Measurements from ENCODE around the gene YPEL4.

Gene YPEL4

GRCh38 chr11:57618438-57618837, 31.3 kb downstream of the YPEL4 start:
- peaks cover 18% of the 10 kb centered on the region; the same call in 1 of the 2 replicates for H3K9me3 ChIP-seq (ENCODE audit: insufficient read depth, low read depth, low read length)
- H3K4me1 ChIP-seq (ENCODE audit: insufficient read depth, low read length, poor library complexity, severe bottlenecking): no peaks in the 10 kb centered on the region
- no peak overlapping the region for H3K4me2 ChIP-seq (ENCODE audit: low read depth, low read length, poor library complexity, severe bottlenecking)
- H3K9me2 ChIP-seq (replicated peaks; ENCODE audit: low read depth, low read length): no peaks in the 10 kb centered on the region
- no peak overlapping the region for H3K4me3 ChIP-seq (ENCODE audit: low read length, poor library complexity, severe bottlenecking)
- no peak overlapping the region for H3K9ac ChIP-seq (ENCODE audit: low read depth, low read length, poor library complexity, severe bottlenecking)
- H3K27me3 ChIP-seq (ENCODE audit: insufficient read depth, low read length, poor library complexity, severe bottlenecking): no peaks in the 10 kb centered on the region
- H3K36me3 ChIP-seq (ENCODE audit: insufficient read depth, low read length): no peaks in the 10 kb centered on the region
- no peaks in the 10 kb centered on the region for H3K79me2 ChIP-seq (ENCODE audit: insufficient read depth, low read length)
- no peaks in the 10 kb centered on the region for H3F3A ChIP-seq (ENCODE audit: low read depth)
- no peaks in the 10 kb centered on the region for H4K20me1 ChIP-seq (ENCODE audit: insufficient read depth, low read length, poor library complexity, severe bottlenecking)
- no peak overlapping the region for H2AFZ ChIP-seq (ENCODE audit: low read length)
- no peak for TF ChIP-seq CTCF (conservative IDR thresholded peaks at IDR 0.05; ENCODE audit: low read length)

GRCh38 chr11:57616595-57616994, 33.1 kb downstream of the YPEL4 start:
- H3K9ac ChIP-seq (ENCODE audit: low read depth, low read length, poor library complexity, severe bottlenecking): no peak overlapping the region
- no peaks in the 10 kb centered on the region for H3K36me3 ChIP-seq (ENCODE audit: insufficient read depth, low read length)
- no peaks in the 10 kb centered on the region for H3K9me2 ChIP-seq (replicated peaks; ENCODE audit: low read depth, low read length)
- H3K4me2 ChIP-seq (ENCODE audit: low read depth, low read length, poor library complexity, severe bottlenecking): no peak overlapping the region
- no peaks in the 10 kb centered on the region for H4K20me1 ChIP-seq (ENCODE audit: insufficient read depth, low read length, poor library complexity, severe bottlenecking)
- H3F3A ChIP-seq (ENCODE audit: low read depth): no peaks in the 10 kb centered on the region
- no peaks in the 10 kb centered on the region for H3K27me3 ChIP-seq (ENCODE audit: insufficient read depth, low read length, poor library complexity, severe bottlenecking)
- H2AFZ ChIP-seq (ENCODE audit: low read length): no peak overlapping the region
- H3K79me2 ChIP-seq (ENCODE audit: insufficient read depth, low read length): no peaks in the 10 kb centered on the region
- peaks cover 18% of the 10 kb centered on the region; the same call in 1 of the 2 replicates for H3K9me3 ChIP-seq (ENCODE audit: insufficient read depth, low read depth, low read length)
- H3K4me1 ChIP-seq (ENCODE audit: insufficient read depth, low read length, poor library complexity, severe bottlenecking): no peaks in the 10 kb centered on the region
- TF ChIP-seq EZH2phosphoT487 (IDR thresholded peaks at IDR 0.05; ENCODE audit: borderline replicate concordance): no peak
- no peak for TF ChIP-seq CTCF (conservative IDR thresholded peaks at IDR 0.05; ENCODE audit: low read length)
- no peak overlapping the region for H3K4me3 ChIP-seq (ENCODE audit: low read length, poor library complexity, severe bottlenecking)

- peaks cover 9% of the 10 kb centered on the region; the same call in 1 of the 2 replicates for H3K9me3 ChIP-seq (ENCODE audit: insufficient read depth, low read depth, low read length)
- no peaks in the 10 kb centered on the region for H3K4me1 ChIP-seq (ENCODE audit: insufficient read depth, low read length, poor library complexity, severe bottlenecking)
- H3K4me3 ChIP-seq (ENCODE audit: low read length, poor library complexity, severe bottlenecking): no peak overlapping the region
- TF ChIP-seq EZH2phosphoT487 (IDR thresholded peaks at IDR 0.05; ENCODE audit: borderline replicate concordance): no peak
- no peak for TF ChIP-seq CTCF (conservative IDR thresholded peaks at IDR 0.05; ENCODE audit: low read length)
- H3K79me2 ChIP-seq (ENCODE audit: insufficient read depth, low read length): no peaks in the 10 kb centered on the region
- no peaks in the 10 kb centered on the region for H4K20me1 ChIP-seq (ENCODE audit: insufficient read depth, low read length, poor library complexity, severe bottlenecking)
- no peak overlapping the region for H3K9ac ChIP-seq (ENCODE audit: low read depth, low read length, poor library complexity, severe bottlenecking)
- H3K36me3 ChIP-seq (ENCODE audit: insufficient read depth, low read length): no peaks in the 10 kb centered on the region
- H2AFZ ChIP-seq (ENCODE audit: low read length): no peak overlapping the region
- no peaks in the 10 kb centered on the region for H3K9me2 ChIP-seq (replicated peaks; ENCODE audit: low read depth, low read length)
- no peaks in the 10 kb centered on the region for H3F3A ChIP-seq (ENCODE audit: low read depth)
- H3K27me3 ChIP-seq (ENCODE audit: insufficient read depth, low read length, poor library complexity, severe bottlenecking): no peaks in the 10 kb centered on the region
- no peak overlapping the region for H3K4me2 ChIP-seq (ENCODE audit: low read depth, low read length, poor library complexity, severe bottlenecking)
Measured at GRCh38 chr11:57615308-57615707, 34.4 kb downstream of the YPEL4 start.
